HEK293 (cell line): Measurements from ENCODE around the gene GLO1.
A peak's percentile ranks its signal among the peaks of the same experiment; 100 is the strongest.

Experiments
- CTCF ChIP-seq: fragments of 450-650 bp; formaldehyde crosslinking; IDR thresholded peaks from 2 replicates; pipeline ENCODE4 v1.5.1; 2016; ENCODE audit warnings: missing biosample characterization, missing genetic modification characterization
- KLF1 ChIP-seq: fragments of 450-650 bp; formaldehyde crosslinking; IDR thresholded peaks from 2 replicates; pipeline ENCODE4 v1.5.1; 2016; ENCODE audit warnings: missing biosample characterization, missing genetic modification characterization
- PRDM4 ChIP-seq: fragments of 450-650 bp; formaldehyde crosslinking; IDR thresholded peaks from 2 replicates; pipeline ENCODE4 v1.5.1; 2017; ENCODE audit warnings: missing biosample characterization, missing genetic modification characterization
- RBAK ChIP-seq: fragments of 450-650 bp; formaldehyde crosslinking; IDR thresholded peaks from 2 replicates; pipeline ENCODE4 v1.5.1; 2016; ENCODE audit warnings: missing biosample characterization, missing genetic modification characterization
- REST ChIP-seq: fragments of 450-650 bp; formaldehyde crosslinking; IDR thresholded peaks from 2 replicates; pipeline ENCODE4 v1.5.1; 2016; ENCODE audit warnings: missing biosample characterization, missing genetic modification characterization
- TCF7L2 ChIP-seq: IDR thresholded peaks from 2 replicates; pipeline ENCODE4 v1.6.1; 2011; ENCODE audit warnings: low read depth, mild to moderate bottlenecking, inconsistent platforms, low read length, moderate library complexity, borderline replicate concordance
- ZNF140 ChIP-seq: fragments of 450-650 bp; formaldehyde crosslinking; IDR thresholded peaks from 2 replicates; pipeline ENCODE4 v1.5.1; 2016; ENCODE audit warnings: missing biosample characterization, missing genetic modification characterization
- ZNF23 ChIP-seq: fragments of 450-650 bp; formaldehyde crosslinking; IDR thresholded peaks from 2 replicates; pipeline ENCODE4 v1.5.1; 2016; ENCODE audit warnings: missing biosample characterization, missing genetic modification characterization, borderline replicate concordance

- peak; percentile 35; the same call in 1 of the 2 replicates for TF ChIP-seq CTCF (tag by site-specific recombination)
- TF ChIP-seq KLF1 = peak; percentile 49; the same call in 1 of the 2 replicates
- no peak for TF ChIP-seq TCF7L2
- no peak for TF ChIP-seq RBAK (tag by site-specific recombination)
- no peak for TF ChIP-seq REST (tag by site-specific recombination)
- TF ChIP-seq PRDM4 (tag by site-specific recombination) = no peak
- no peak for TF ChIP-seq ZNF140 (tag by site-specific recombination)
- TF ChIP-seq ZNF23 = no peak
Measured at GRCh38 chr6:38702558-38703397, at the start of gene GLO1.
